GM18909 (cell line): Measurements from ENCODE around the gene FHL3.
"Not testable (repeated sequence)": the region's sequence is repeated elsewhere in the genome, so short reads cannot be mapped to it uniquely, and the experiment has no call there.

ENCODE experiments used
- ATAC-seq: cut with Tn5 transposase; IDR thresholded peaks from one replicate; pipeline ENCODE4 v1.9.1; 2021; ENCODE audit warnings: mild to moderate bottlenecking; ENCODE audit not compliant: unreplicated experiment, poor library complexity

FHL3 gene

GRCh38 chr1:37995751-37996345 is 9.5 kb downstream of the FHL3 start:
- ATAC-seq, result no peak

- ATAC-seq, result no peak
These were observed 10.3 kb downstream of the FHL3 start for GRCh38 chr1:37994886-37995566.

GRCh38 chr1:37989361-37989930 is 15.9 kb downstream of the FHL3 start:
- ATAC-seq, result peak; percentile 30

GRCh38 chr1:37987679-37988078 is 17.6 kb downstream of the FHL3 start:
- no peak for ATAC-seq

- no peak for ATAC-seq
These were observed 21.8 kb downstream of the FHL3 start for GRCh38 chr1:37983546-37983945.

GRCh38 chr1:37978541-37978940 is 26.8 kb downstream of the FHL3 start:
- no peak for ATAC-seq

GRCh38 chr1:37975083-37975482 is 30.2 kb downstream of the FHL3 start:
- ATAC-seq, result not testable (repeated sequence)

GRCh38 chr1:37974567-37974966 is 30.7 kb downstream of the FHL3 start:
- ATAC-seq, result no peak

- ATAC-seq, result not testable (repeated sequence)
These were observed 31.6 kb downstream of the FHL3 start for GRCh38 chr1:37973684-37974083.

- no peak for ATAC-seq
These were observed 40.0 kb downstream of the FHL3 start for GRCh38 chr1:37965301-37965700.

GRCh38 chr1:37964106-37964505 is 41.2 kb downstream of the FHL3 start:
- ATAC-seq, result not testable (repeated sequence)

- ATAC-seq, result no peak
These were observed 46.6 kb downstream of the FHL3 start for GRCh38 chr1:37958690-37959089.

- no peak for ATAC-seq
These were observed 49.6 kb downstream of the FHL3 start for GRCh38 chr1:37955685-37956084.

GRCh38 chr1:37954316-37954971 is 50.9 kb downstream of the FHL3 start:
- ATAC-seq, result no peak

- ATAC-seq, result no peak
These were observed 52.6 kb downstream of the FHL3 start for GRCh38 chr1:37952738-37953137.

- ATAC-seq, result no peak
These were observed 53.3 kb downstream of the FHL3 start for GRCh38 chr1:37951783-37952624.

- no peak for ATAC-seq
These were observed 54.1 kb downstream of the FHL3 start for GRCh38 chr1:37951041-37951782.

GRCh38 chr1:37949524-37950152 is 55.7 kb downstream of the FHL3 start:
- ATAC-seq, result no peak

- ATAC-seq, result no peak
These were observed 56.5 kb downstream of the FHL3 start for GRCh38 chr1:37948841-37949240.
